ENCODE data around the gene ALOX12B. TPM values are rescaled to one million over a fixed set of nuclear protein-coding genes. Genes with fewer than 3 reads are reported as not detected.
"Not testable (repeated sequence)": the region's sequence is repeated elsewhere in the genome, so short reads cannot be mapped to it uniquely, and the experiment has no call there.

Gene ALOX12B
- total RNA-seq, 4 donors from 2014 or later, result not detected

- Histone ChIP-seq H3K4me3 (replicated peaks in 1 of 3) (peak overlapping the region in 1 of 3 donors; percentile 31), H3K9me3 (no peaks in the 10 kb centered on the region), H3K36me3 (no peaks in the 10 kb centered on the region), H3K27me3 (no peaks in the 10 kb centered on the region), H3K4me1 (peaks cover 0 to 11% of the 10 kb centered on the region in 2 donors), H3K27ac (no peak overlapping the region)
- no peak for DNase-seq
- intact Hi-C loops (cut with DNase I), result no loop called here
- TF ChIP-seq CTCF (IDR thresholded peaks at IDR 0.05), result no peak
- no peak for TF ChIP-seq POLR2A (IDR thresholded peaks at IDR 0.05)
- 31 to 42% methylated on average over 7 to 8 of the region's 10 CpGs for WGBS, 2 donors
These were observed 22.9 kb upstream of the ALOX12B start for GRCh38 chr17:8110456-8110804.

DNA sequence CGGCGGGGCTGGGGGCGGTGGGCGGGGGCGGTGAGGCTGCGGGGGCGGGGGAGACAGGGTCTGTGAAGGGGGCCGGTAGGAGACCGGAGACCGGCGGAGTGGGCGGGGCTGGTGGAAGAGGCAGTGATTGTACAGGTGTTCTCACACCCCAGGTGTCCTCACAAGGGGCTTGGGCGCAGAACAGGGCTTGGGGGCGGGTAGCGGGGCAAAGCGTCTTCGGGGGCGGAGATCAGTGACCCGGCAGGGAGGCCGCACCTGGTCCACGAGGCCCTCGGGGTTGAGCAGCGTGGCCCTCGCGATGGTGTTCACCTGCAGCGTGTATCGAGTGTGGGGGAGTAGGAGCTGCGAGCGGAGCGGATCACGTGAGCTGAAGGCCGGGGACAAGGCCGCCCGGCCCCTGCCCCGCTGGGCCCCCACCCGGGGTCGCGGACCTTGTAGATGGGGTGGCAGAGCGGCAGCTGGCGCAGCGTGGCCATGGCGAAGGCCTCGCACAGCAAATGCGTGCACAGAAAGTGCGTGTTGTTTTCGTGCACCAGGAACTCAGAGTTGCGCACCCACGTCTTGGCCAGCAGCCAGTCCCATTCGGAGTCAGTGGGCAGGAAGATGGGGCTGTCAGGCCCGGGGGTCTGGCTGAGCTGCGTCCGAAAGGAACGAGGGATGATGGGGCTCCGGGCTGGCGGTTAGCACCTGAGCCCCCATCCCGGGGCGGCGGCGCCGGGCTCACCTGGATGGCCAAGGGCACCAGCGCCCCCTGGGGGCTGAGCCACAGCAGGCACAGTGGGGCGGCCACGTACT is 22.3 kb upstream of the ALOX12B start:
- no peak overlapping the region for H3K27ac ChIP-seq
- H3K4me1 ChIP-seq, result peaks cover 0 to 11% of the 10 kb centered on the region in 2 donors
- intact Hi-C loops (cut with DNase I), result no loop called here
- H3K9me3 ChIP-seq, result no peaks in the 10 kb centered on the region
- peak overlapping the region in 1 of 3 donors; percentile 31 for H3K4me3 ChIP-seq (replicated peaks in 1 of 3)
- DNase-seq, result peak; percentile 76 to 79
- no peaks in the 10 kb centered on the region for H3K36me3 ChIP-seq
- 0 to 2% methylated on average over 12 to 42 of the region's 63 CpGs for WGBS, 2 donors
- H3K27me3 ChIP-seq, result no peaks in the 10 kb centered on the region
- TF ChIP-seq CTCF (IDR thresholded peaks at IDR 0.05), result peak; percentile 68 to 95 (median 86)
- TF ChIP-seq POLR2A (IDR thresholded peaks at IDR 0.05), result no peak

DNA sequence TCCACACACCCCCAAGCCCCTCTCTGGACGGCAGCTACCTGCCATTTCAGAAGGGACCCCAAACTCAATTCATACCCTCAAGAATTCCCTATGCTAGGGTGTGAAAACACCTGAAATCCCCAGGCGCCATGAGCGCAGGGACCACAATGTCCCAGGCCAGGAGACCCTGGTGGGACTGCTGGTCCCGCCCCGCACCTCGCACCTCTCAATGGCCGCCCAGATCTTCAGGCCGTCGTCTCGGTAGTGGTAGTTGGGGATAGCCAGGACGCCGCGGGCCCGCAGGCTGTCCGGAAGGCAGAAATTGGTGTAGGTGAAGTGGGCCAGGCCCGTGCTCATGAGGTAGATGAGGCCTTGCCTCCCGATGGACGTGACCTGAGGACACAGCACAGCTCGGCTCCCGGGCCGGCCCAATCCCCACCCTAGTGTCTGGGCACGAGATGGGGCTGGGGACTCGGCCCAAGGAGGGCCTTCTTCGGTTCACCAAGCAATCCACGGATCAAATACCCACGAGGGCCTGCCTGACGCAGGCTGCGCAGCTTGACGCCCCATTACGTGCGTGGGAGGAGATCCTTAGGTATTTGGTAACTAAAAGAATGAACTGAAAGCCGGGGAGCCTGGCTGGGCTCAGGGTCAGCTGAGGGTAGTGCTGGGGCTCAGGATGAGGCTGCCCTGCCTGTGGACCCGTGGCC is 21.6 kb upstream of the ALOX12B start:
- H3K36me3 ChIP-seq, result no peaks in the 10 kb centered on the region
- WGBS, 2 donors, result 85 to 91% methylated on average over 20 to 30 of the region's 33 CpGs
- H3K4me3 ChIP-seq (replicated peaks in 1 of 3), result no peak overlapping the region
- H3K27me3 ChIP-seq, result no peaks in the 10 kb centered on the region
- no peaks in the 10 kb centered on the region for H3K9me3 ChIP-seq
- DNase-seq, result no peak
- TF ChIP-seq POLR2A (IDR thresholded peaks at IDR 0.05) (no peak), CTCF (IDR thresholded peaks at IDR 0.05) (no peak)
- peaks cover 0 to 11% of the 10 kb centered on the region in 2 donors for H3K4me1 ChIP-seq
- H3K27ac ChIP-seq, result no peak overlapping the region
- intact Hi-C loops (cut with DNase I), result no loop called here

- peaks cover 0 to 11% of the 10 kb centered on the region in 2 donors for H3K4me1 ChIP-seq
- H3K27me3 ChIP-seq; H3K9me3 ChIP-seq; DNase-seq; H3K27ac ChIP-seq; H3K36me3 ChIP-seq; H3K4me3 ChIP-seq (replicated peaks in 1 of 3); intact Hi-C loops (cut with DNase I): not testable (repeated sequence)
- 82 to 86% methylated on average over 4 of the region's 4 CpGs for WGBS, 2 donors
These were observed 19.5 kb upstream of the ALOX12B start for GRCh38 chr17:8106980-8107379.

GRCh38 chr17:8105957-8106398 is 18.5 kb upstream of the ALOX12B start:
- Histone ChIP-seq H3K36me3 (no peaks in the 10 kb centered on the region), H3K9me3 (no peaks in the 10 kb centered on the region), H3K27ac (no peak overlapping the region), H3K27me3 (no peaks in the 10 kb centered on the region), H3K4me1 (peaks cover 0 to 11% of the 10 kb centered on the region in 2 donors), H3K4me3 (replicated peaks in 1 of 3) (no peak overlapping the region)
- DNase-seq, result no peak
- WGBS, 2 donors, result 85% methylated on average over 5 of the region's 5 CpGs
- intact Hi-C loops (cut with DNase I), result no loop called here
- no peak for TF ChIP-seq POLR2A (IDR thresholded peaks at IDR 0.05)
- no peak for TF ChIP-seq CTCF (IDR thresholded peaks at IDR 0.05)

Data from thyroid gland (tissue), 4 donors.